CD14-positive monocyte (primary cell): ENCODE results near the gene COX7A2L. TPM values are rescaled to one million over a fixed set of nuclear protein-coding genes. Genes with fewer than 3 reads are reported as not detected.

Experiments
- DNase-seq, 3 donors: peaks; one replicate each; pipeline ENCODE4 v3.0.0-alpha.2; 2011 to 2022
- H2AFZ ChIP-seq: 2 replicates; pipeline ENCODE4 v1.6.0; 2012; ENCODE audit warnings: mild to moderate bottlenecking, low read depth, low read length, inconsistent platforms; ENCODE audit not compliant: insufficient read depth, poor library complexity, severe bottlenecking
- H3K27ac ChIP-seq, 2 donors: 1 replicate in 1 of 2; 2 replicates in 1 of 2; pipeline ENCODE4 v1.5.1; 2012 to 2013; ENCODE audit warnings: low read length in 2 of 2, control low read depth in 1 of 2, inconsistent platforms in 1 of 2, low read depth in 1 of 2, mild to moderate bottlenecking in 1 of 2
- H3K27me3 ChIP-seq, 2 donors: one replicate each; pipeline versions ENCODE4 v1.6.0 to v1.6.1; 2011 to 2013; ENCODE audit warnings: low read length in 2 of 2; ENCODE audit not compliant: control insufficient read depth in 2 of 2, insufficient read depth in 2 of 2
- H3K36me3 ChIP-seq, 2 donors: replicated peaks in 1 of 2; 1 replicate in 1 of 2; 2 replicates in 1 of 2; pipeline versions ENCODE4 v1.5.1 to v1.6.1; 2012 to 2013; ENCODE audit warnings: low read length in 2 of 2, control low read depth in 1 of 2, inconsistent platforms in 1 of 2, mild to moderate bottlenecking in 1 of 2; ENCODE audit not compliant: insufficient read depth in 2 of 2, control insufficient read depth in 1 of 2
- H3K4me1 ChIP-seq, 2 donors: 1 replicate in 1 of 2; 2 replicates in 1 of 2; pipeline versions ENCODE4 v1.5.1 to v1.6.1; 2012 to 2013; ENCODE audit warnings: low read length in 2 of 2, control low read depth in 1 of 2, inconsistent platforms in 1 of 2, mild to moderate bottlenecking in 1 of 2, moderate library complexity in 1 of 2; ENCODE audit not compliant: insufficient read depth in 2 of 2, control insufficient read depth in 1 of 2
- H3K4me2 ChIP-seq: replicated peaks from 2 replicates; pipeline ENCODE3; 2012; ENCODE audit warnings: low read length, moderate library complexity, mild to moderate bottlenecking; ENCODE audit not compliant: poor library complexity, severe bottlenecking; ENCODE audit errors: extremely low read depth
- H3K4me3 ChIP-seq, 3 experiments: fragments of 200-600 bp in 1 of 3; sonication (generic) in 1 of 3; replicated peaks in 1 of 3; 1 replicate in 2 of 3; 2 replicates in 1 of 3; pipeline ENCODE4 v1.5.1; 2011 to 2013; ENCODE audit warnings: low read length in 3 of 3, mild to moderate bottlenecking in 3 of 3, control low read depth in 2 of 3, low read depth in 2 of 3, inconsistent platforms in 1 of 3, moderate library complexity in 1 of 3
- H3K79me2 ChIP-seq: 2 replicates; pipeline ENCODE4 v1.6.0; 2012; ENCODE audit warnings: mild to moderate bottlenecking, control low read depth, inconsistent platforms, low read length, moderate library complexity; ENCODE audit not compliant: insufficient read depth
- H3K9ac ChIP-seq: 2 replicates; pipeline ENCODE4 v1.6.0; 2017; ENCODE audit warnings: low read length, mild to moderate bottlenecking; ENCODE audit not compliant: insufficient read depth, poor library complexity, severe bottlenecking
- H3K9me3 ChIP-seq, 2 donors: replicated peaks in 1 of 2; 1 replicate in 1 of 2; 2 replicates in 1 of 2; pipeline versions ENCODE4 v1.5.1 to v1.6.1; 2012 to 2013; ENCODE audit warnings: low read length in 2 of 2, control low read depth in 1 of 2; ENCODE audit not compliant: control insufficient read depth in 1 of 2, insufficient read depth in 1 of 2
- H4K20me1 ChIP-seq: 2 replicates; pipeline ENCODE4 v1.6.0; 2012; ENCODE audit warnings: mild to moderate bottlenecking, low read length, control low read depth, moderate library complexity; ENCODE audit not compliant: insufficient read depth
- H3K27ac Mint-ChIP-seq, 7 donors: one replicate each; pipeline ENCODE4 v1.8.0; 2020; ENCODE audit warnings: mild to moderate bottlenecking in 7 of 7, mixed read lengths in 7 of 7, moderate library complexity in 6 of 7, inconsistent platforms in 2 of 7
- H3K27me3 Mint-ChIP-seq, 3 donors: one replicate each; pipeline ENCODE4 v1.8.0; 2021 to 2022; ENCODE audit warnings: low read depth in 3 of 3, mild to moderate bottlenecking in 3 of 3, mixed read lengths in 3 of 3, moderate library complexity in 3 of 3, inconsistent platforms in 1 of 3
- H3K36me3 Mint-ChIP-seq, 2 donors: one replicate each; pipeline ENCODE4 v1.8.0; 2020; ENCODE audit warnings: mixed read lengths in 2 of 2, inconsistent platforms in 1 of 2, mild to moderate bottlenecking in 1 of 2
- H3K4me1 Mint-ChIP-seq: one replicate; pipeline ENCODE4 v1.8.0; 2020; ENCODE audit warnings: mild to moderate bottlenecking, mixed read lengths
- H3K4me3 Mint-ChIP-seq, 2 donors: one replicate each; pipeline ENCODE4 v1.8.0; 2020; ENCODE audit warnings: mild to moderate bottlenecking in 2 of 2, mixed read lengths in 2 of 2, moderate library complexity in 1 of 2
- H3K9me3 Mint-ChIP-seq, 7 donors: one replicate each; pipeline ENCODE4 v1.8.0; 2020 to 2022; ENCODE audit warnings: mixed read lengths in 7 of 7, mild to moderate bottlenecking in 6 of 7, moderate library complexity in 6 of 7, inconsistent platforms in 2 of 7
- WGBS: methylation state at CpG from one replicate; pipeline ENCODE4 v1.1.5; 2013; ENCODE audit warnings: missing lambda C conversion rate; ENCODE audit not compliant: insufficient coverage; 5-methylcytosine and 5-hydroxymethylcytosine counted together
- intact Hi-C, 2 donors: fragments of 100-400 bp; cut with micrococcal nuclease; formaldehyde crosslinking; loops; one replicate each; pipeline versions ENCODE4 v1.15.0 to v1.15.1; 2023
- polyA plus RNA-seq, 3 donors: library from polyadenylated mRNA; depleted of rRNA in 1 of 3; unstranded in 2 of 3; stranded (reverse) in 1 of 3; fragments of 300-500 nt in 2 of 3; fragments of >200 nt in 1 of 3; fragmentation: Illumina TruSeq in 2 of 3; gene quantifications; 1 replicate in 2 of 3; 2 replicates in 1 of 3; pipeline ENCODE4 v1.2.3, GENCODE V29; 2012 to 2021
- TF ChIP-seq, protein P1 (sequence below): fragments of 200-600 bp; IDR thresholded peaks from one replicate; pipeline ENCODE4 v1.8.0; 2022; ENCODE audit warnings: antibody characterized with exemption, mild to moderate bottlenecking

The COX7A2L gene
- polyA plus RNA-seq, 3 donors = 63.6 to 153 (median 144) TPM

DNA sequence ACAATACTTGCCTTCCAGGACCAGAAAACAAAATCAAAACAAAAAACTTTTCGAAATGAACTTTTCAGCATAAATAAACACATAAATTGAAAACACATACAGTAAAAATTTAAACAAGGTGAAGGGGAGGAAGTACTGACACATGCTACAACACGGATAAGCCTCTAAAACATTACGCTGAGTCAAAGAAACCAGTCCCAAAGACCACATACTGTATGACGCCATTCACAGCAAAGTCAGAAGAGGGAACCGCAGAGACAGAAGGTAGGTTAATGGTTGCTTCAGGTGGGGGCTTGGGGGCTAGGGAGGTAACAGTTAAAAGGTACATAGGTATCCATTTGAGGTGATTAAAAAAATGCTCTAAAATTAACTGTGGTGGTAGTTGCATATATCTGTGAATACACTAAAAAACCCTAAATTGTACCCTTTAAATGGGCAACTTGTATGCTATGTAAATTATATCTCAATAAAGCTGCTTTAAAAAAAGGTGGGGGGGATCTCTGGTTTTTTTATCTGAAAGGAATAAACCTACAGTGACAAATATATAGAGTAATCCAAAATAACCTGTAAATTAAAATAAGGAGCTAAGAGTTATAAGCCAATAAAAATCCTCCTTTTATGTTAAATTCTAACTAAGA is 7.1 kb downstream of the COX7A2L start:
- Histone ChIP-seq H3K9me3 (no peaks in the 10 kb centered on the region), H3K27me3 (no peaks in the 10 kb centered on the region), H3K79me2 (peaks cover 95% of the 10 kb centered on the region), H3K4me3 (no peak overlapping the region), H3K4me1 (peaks cover 2 to 3% of the 10 kb centered on the region in 2 donors), H2AFZ (no peak overlapping the region), H3K36me3 (peaks cover 36 to 51% of the 10 kb centered on the region in 2 donors), H3K27ac (no peak overlapping the region), H3K4me2 (no peak overlapping the region), H4K20me1 (peaks cover 78% of the 10 kb centered on the region), H3K9ac (no peak overlapping the region)
- intact Hi-C loops = no loop called here
- Mint-ChIP-seq H3K27ac (peak overlapping the region in 1 of 7 donors; percentile 43), H3K27me3 (no peaks in the 10 kb centered on the region), H3K4me3 (no peak overlapping the region), H3K36me3 (peaks cover 48 to 63% of the 10 kb centered on the region in 2 donors), H3K4me1 (peaks cover 15% of the 10 kb centered on the region), H3K9me3 (no peaks in the 10 kb centered on the region)
- no CpG with 5 or more reads among the region's 5 CpGs for WGBS
- DNase-seq = no peak
- TF ChIP-seq, protein P1, sequence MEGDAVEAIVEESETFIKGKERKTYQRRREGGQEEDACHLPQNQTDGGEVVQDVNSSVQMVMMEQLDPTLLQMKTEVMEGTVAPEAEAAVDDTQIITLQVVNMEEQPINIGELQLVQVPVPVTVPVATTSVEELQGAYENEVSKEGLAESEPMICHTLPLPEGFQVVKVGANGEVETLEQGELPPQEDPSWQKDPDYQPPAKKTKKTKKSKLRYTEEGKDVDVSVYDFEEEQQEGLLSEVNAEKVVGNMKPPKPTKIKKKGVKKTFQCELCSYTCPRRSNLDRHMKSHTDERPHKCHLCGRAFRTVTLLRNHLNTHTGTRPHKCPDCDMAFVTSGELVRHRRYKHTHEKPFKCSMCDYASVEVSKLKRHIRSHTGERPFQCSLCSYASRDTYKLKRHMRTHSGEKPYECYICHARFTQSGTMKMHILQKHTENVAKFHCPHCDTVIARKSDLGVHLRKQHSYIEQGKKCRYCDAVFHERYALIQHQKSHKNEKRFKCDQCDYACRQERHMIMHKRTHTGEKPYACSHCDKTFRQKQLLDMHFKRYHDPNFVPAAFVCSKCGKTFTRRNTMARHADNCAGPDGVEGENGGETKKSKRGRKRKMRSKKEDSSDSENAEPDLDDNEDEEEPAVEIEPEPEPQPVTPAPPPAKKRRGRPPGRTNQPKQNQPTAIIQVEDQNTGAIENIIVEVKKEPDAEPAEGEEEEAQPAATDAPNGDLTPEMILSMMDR = no peak

- Histone ChIP-seq H3K36me3 (peaks cover 44 to 71% of the 10 kb centered on the region in 2 donors), H3K79me2 (peaks cover 94% of the 10 kb centered on the region), H3K27ac (no peak overlapping the region), H3K4me3 (no peak overlapping the region), H3K27me3 (no peaks in the 10 kb centered on the region), H4K20me1 (peaks cover 57% of the 10 kb centered on the region), H2AFZ (no peak overlapping the region), H3K9ac (no peak overlapping the region), H3K4me1 (no peaks in the 10 kb centered on the region), H3K4me2 (no peak overlapping the region), H3K9me3 (no peaks in the 10 kb centered on the region)
- intact Hi-C loops = no loop called here
- no peak for DNase-seq
- Mint-ChIP-seq H3K9me3 (no peaks in the 10 kb centered on the region), H3K4me3 (no peak overlapping the region), H3K27ac (peak overlapping the region in 1 of 7 donors; percentile 32), H3K27me3 (no peaks in the 10 kb centered on the region), H3K4me1 (peaks cover 2% of the 10 kb centered on the region), H3K36me3 (peaks cover 66 to 82% of the 10 kb centered on the region in 2 donors)
- WGBS = 100% methylated on average over 5 of the region's 5 CpGs
- TF ChIP-seq, protein P1 = no peak
Observed at GRCh38 chr2:42351864-42352263, 9.2 kb downstream of the COX7A2L start.
